Measurements from ENCODE around the gene OR7G3.

DNA sequence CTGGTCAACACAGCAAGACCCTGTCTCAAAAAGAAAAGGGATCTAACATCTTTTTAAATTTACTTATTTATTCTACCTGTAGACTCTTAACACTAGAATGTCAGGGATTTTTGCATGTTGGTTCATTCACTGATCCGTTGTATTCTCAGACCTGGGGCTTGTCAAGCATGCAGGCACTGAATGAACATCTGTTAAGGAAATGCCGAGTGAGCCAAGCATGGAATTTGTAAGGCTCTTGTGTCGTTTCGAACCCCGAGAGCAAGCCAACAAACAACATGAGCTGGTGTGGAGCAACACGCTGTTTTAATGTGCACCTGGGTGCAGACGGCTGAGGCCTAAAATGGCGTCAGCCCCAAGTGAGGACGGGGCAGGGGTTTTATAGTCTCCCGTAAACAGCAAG is 49.8 kb downstream of the OR7G3 start:
- TF ChIP-seq, protein P1, sequence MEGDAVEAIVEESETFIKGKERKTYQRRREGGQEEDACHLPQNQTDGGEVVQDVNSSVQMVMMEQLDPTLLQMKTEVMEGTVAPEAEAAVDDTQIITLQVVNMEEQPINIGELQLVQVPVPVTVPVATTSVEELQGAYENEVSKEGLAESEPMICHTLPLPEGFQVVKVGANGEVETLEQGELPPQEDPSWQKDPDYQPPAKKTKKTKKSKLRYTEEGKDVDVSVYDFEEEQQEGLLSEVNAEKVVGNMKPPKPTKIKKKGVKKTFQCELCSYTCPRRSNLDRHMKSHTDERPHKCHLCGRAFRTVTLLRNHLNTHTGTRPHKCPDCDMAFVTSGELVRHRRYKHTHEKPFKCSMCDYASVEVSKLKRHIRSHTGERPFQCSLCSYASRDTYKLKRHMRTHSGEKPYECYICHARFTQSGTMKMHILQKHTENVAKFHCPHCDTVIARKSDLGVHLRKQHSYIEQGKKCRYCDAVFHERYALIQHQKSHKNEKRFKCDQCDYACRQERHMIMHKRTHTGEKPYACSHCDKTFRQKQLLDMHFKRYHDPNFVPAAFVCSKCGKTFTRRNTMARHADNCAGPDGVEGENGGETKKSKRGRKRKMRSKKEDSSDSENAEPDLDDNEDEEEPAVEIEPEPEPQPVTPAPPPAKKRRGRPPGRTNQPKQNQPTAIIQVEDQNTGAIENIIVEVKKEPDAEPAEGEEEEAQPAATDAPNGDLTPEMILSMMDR (conservative IDR thresholded peaks at IDR 0.05; ENCODE audit: low read depth, low read length) = no peak
- TF ChIP-seq EZH2 (IDR thresholded peaks at IDR 0.05; ENCODE audit: borderline replicate concordance, low read depth, low read length, poor library complexity, severe bottlenecking) = no peak
